ENCODE measurements around the gene ANKRD9. TPM values are rescaled to one million over a fixed set of nuclear protein-coding genes. Genes with fewer than 3 reads are reported as not detected.

ANKRD9 gene
- total and polyA plus RNA-seq, 2 of the 13 experiments (the other 11 are each of a cell fraction or from before 2014, with no cell fraction given) = 10.0 to 15.0 TPM

- TF ChIP-seq, protein P1, sequence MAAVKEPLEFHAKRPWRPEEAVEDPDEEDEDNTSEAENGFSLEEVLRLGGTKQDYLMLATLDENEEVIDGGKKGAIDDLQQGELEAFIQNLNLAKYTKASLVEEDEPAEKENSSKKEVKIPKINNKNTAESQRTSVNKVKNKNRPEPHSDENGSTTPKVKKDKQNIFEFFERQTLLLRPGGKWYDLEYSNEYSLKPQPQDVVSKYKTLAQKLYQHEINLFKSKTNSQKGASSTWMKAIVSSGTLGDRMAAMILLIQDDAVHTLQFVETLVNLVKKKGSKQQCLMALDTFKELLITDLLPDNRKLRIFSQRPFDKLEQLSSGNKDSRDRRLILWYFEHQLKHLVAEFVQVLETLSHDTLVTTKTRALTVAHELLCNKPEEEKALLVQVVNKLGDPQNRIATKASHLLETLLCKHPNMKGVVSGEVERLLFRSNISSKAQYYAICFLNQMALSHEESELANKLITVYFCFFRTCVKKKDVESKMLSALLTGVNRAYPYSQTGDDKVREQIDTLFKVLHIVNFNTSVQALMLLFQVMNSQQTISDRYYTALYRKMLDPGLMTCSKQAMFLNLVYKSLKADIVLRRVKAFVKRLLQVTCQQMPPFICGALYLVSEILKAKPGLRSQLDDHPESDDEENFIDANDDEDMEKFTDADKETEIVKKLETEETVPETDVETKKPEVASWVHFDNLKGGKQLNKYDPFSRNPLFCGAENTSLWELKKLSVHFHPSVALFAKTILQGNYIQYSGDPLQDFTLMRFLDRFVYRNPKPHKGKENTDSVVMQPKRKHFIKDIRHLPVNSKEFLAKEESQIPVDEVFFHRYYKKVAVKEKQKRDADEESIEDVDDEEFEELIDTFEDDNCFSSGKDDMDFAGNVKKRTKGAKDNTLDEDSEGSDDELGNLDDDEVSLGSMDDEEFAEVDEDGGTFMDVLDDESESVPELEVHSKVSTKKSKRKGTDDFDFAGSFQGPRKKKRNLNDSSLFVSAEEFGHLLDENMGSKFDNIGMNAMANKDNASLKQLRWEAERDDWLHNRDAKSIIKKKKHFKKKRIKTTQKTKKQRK (IDR thresholded peaks at IDR 0.05; ENCODE audit: low read length) = no peak
- TF ChIP-seq RXRB (CRISPR knock-in tag; IDR thresholded peaks at IDR 0.05; ENCODE audit: borderline replicate concordance) = no peak; the same call in 1 of the 2 replicates
- TF ChIP-seq REL (CRISPR knock-in tag; conservative IDR thresholded peaks at IDR 0.05) = 0 out of 2 replicates have a peak, but pooled peaks have one; percentile 9
- peak; percentile 48; the same call in 1 of the 2 replicates for TF ChIP-seq SPEN (CRISPR knock-in tag; IDR thresholded peaks at IDR 0.05; ENCODE audit: low read depth)
- no peak for TF ChIP-seq SP4 (CRISPR knock-in tag; IDR thresholded peaks at IDR 0.05)
- TF ChIP-seq ZSCAN29 (CRISPR knock-in tag; conservative IDR thresholded peaks at IDR 0.05) = peak; percentile 95; the same call in 1 of the 2 replicates
- TF ChIP-seq, protein P2, sequence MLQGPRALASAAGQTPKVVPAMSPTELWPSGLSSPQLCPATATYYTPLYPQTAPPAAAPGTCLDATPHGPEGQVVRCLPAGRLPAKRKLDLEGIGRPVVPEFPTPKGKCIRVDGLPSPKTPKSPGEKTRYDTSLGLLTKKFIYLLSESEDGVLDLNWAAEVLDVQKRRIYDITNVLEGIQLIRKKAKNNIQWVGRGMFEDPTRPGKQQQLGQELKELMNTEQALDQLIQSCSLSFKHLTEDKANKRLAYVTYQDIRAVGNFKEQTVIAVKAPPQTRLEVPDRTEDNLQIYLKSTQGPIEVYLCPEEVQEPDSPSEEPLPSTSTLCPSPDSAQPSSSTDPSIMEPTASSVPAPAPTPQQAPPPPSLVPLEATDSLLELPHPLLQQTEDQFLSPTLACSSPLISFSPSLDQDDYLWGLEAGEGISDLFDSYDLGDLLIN (CRISPR knock-in tag; IDR thresholded peaks at IDR 0.05; ENCODE audit: borderline replicate concordance) = no peak
- TF ChIP-seq KDM5B (CRISPR knock-in tag; IDR thresholded peaks at IDR 0.05; ENCODE audit: borderline replicate concordance) = peak; percentile 65
- no peak for TF ChIP-seq ZNF605 (CRISPR knock-in tag; IDR thresholded peaks at IDR 0.05)
- peak; percentile 25; the same call in 1 of the 2 replicates for TF ChIP-seq THRA (CRISPR knock-in tag; IDR thresholded peaks at IDR 0.05; ENCODE audit: borderline replicate concordance)
- TF ChIP-seq CHD4 (IDR thresholded peaks at IDR 0.05; ENCODE audit: borderline replicate concordance, low read length) = peak; percentile 92; the same call in 1 of the 2 replicates
- TF ChIP-seq ZFP82 (CRISPR knock-in tag; IDR thresholded peaks at IDR 0.05; ENCODE audit: borderline replicate concordance) = 0 out of 2 replicates have a peak, but pooled peaks have one; percentile 42
- TF ChIP-seq SIX1 (CRISPR knock-in tag; IDR thresholded peaks at IDR 0.05; ENCODE audit: borderline replicate concordance) = no peak
- peak; percentile 5; the same call in 1 of the 2 replicates for TF ChIP-seq ERF (CRISPR knock-in tag; IDR thresholded peaks at IDR 0.05)
- 0 out of 2 replicates have a peak, but pooled peaks have one; percentile 19 for TF ChIP-seq ZNF136 (CRISPR knock-in tag; IDR thresholded peaks at IDR 0.05; ENCODE audit: low read depth)
- TF ChIP-seq FOXA1 (IDR thresholded peaks at IDR 0.05) = no peak
- TF ChIP-seq FOXA1 (CRISPR knock-in tag; IDR thresholded peaks at IDR 0.05) = no peak
- no peak for TF ChIP-seq ELF1 (CRISPR knock-in tag; IDR thresholded peaks at IDR 0.05)
- TF ChIP-seq POLR2G (IDR thresholded peaks at IDR 0.05; ENCODE audit: low read depth, low read length) = peak; percentile 72
- 0 out of 2 replicates have a peak, but pooled peaks have one; percentile 4 for TF ChIP-seq ZNF570 (CRISPR knock-in tag; IDR thresholded peaks at IDR 0.05; ENCODE audit: borderline replicate concordance)
- no peak for TF ChIP-seq SMAD3 (CRISPR knock-in tag; IDR thresholded peaks at IDR 0.05)
- TF ChIP-seq ZNF276 (CRISPR knock-in tag; IDR thresholded peaks at IDR 0.05; ENCODE audit: low read depth) = no peak; the same call in 1 of the 2 replicates
These were observed 35.3 kb upstream of the ANKRD9 start (continued) for GRCh38 chr14:102544747-102545460.
